Cardiac muscle cell (in vitro differentiated cells and primary cell): ENCODE measurements around the gene ADGRF5. TPM values are rescaled to one million over a fixed set of nuclear protein-coding genes. Genes with fewer than 3 reads are reported as not detected.

Experiments used
- DNase-seq, 2 donors: peaks; one replicate each; pipeline versions ENCODE4 v3.0.0 to v3.0.0-alpha.2; 2010 to 2017; ENCODE audit warnings: low read depth in 1 of 2, low spot score in 1 of 2
- H3K27ac ChIP-seq: fragments of 200-600 bp; sonication (generic); 2 replicates; pipeline ENCODE4 v1.5.1; 2016
- H3K27me3 ChIP-seq: fragments of 200-600 bp; sonication (generic); 2 replicates; pipeline ENCODE4 v1.6.0; 2016; ENCODE audit warnings: control low read depth
- H3K36me3 ChIP-seq: fragments of 200-600 bp; sonication (generic); 2 replicates; pipeline ENCODE4 v1.5.1; 2016; ENCODE audit warnings: control low read depth
- H3K4me1 ChIP-seq: fragments of 200-600 bp; sonication (generic); 2 replicates; pipeline ENCODE4 v1.8.1; 2017; ENCODE audit warnings: low read depth, mild to moderate bottlenecking, mixed run types
- H3K4me3 ChIP-seq: fragments of 200-600 bp; sonication (generic); 2 replicates; pipeline ENCODE4 v1.5.1; 2016; ENCODE audit warnings: mild to moderate bottlenecking
- H3K9me3 ChIP-seq: fragments of 200-600 bp; sonication (generic); 2 replicates; pipeline ENCODE4 v1.5.1; 2017; ENCODE audit warnings: low read depth, mild to moderate bottlenecking, control low read depth
- polyA plus RNA-seq: library from polyadenylated mRNA; unstranded; fragments of >200 nt; fragmentation: Nextera tagmentation; extraction: Ambion mirVana; gene quantifications from 2 replicates; pipeline ENCODE4 v1.2.1, GENCODE V29; 2016
- total RNA-seq: library from RNA; depleted of rRNA; stranded (reverse); fragments of >200 nt; gene quantifications from 2 replicates; pipeline ENCODE4 v1.2.3, GENCODE V29; 2016
- TF ChIP-seq, protein P1 (sequence below): IDR thresholded peaks from 2 replicates; pipeline ENCODE4 v1.5.1; 2012; ENCODE audit warnings: low read depth, mild to moderate bottlenecking, low read length

The ADGRF5 gene
- total and polyA plus RNA-seq, 2 experiments from 2014 or later: 0.12 TPM; not detected in 1

DNA sequence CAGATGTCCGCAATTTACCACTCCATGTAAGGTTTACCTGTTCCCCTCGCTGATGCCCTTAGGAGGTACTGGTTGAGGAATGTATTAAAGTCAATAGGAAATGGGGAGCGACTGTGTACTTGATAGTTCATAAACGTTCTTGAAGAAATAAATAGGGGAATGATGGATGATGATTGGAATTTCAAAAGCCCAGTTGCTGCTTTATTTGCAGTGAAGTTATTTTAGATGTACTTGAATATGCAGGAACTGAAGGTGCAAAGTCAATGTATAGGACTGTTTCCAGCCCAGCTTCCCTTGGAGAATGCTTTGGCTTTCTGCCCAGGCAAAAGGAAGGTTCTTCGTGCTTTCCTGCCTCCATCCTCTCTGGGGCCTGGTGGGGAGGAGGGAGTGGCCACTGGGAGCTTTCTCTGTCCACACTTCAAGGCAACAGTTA is 19.8 kb downstream of the ADGRF5 start:
- TF ChIP-seq, protein P1, sequence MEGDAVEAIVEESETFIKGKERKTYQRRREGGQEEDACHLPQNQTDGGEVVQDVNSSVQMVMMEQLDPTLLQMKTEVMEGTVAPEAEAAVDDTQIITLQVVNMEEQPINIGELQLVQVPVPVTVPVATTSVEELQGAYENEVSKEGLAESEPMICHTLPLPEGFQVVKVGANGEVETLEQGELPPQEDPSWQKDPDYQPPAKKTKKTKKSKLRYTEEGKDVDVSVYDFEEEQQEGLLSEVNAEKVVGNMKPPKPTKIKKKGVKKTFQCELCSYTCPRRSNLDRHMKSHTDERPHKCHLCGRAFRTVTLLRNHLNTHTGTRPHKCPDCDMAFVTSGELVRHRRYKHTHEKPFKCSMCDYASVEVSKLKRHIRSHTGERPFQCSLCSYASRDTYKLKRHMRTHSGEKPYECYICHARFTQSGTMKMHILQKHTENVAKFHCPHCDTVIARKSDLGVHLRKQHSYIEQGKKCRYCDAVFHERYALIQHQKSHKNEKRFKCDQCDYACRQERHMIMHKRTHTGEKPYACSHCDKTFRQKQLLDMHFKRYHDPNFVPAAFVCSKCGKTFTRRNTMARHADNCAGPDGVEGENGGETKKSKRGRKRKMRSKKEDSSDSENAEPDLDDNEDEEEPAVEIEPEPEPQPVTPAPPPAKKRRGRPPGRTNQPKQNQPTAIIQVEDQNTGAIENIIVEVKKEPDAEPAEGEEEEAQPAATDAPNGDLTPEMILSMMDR: no peak
- Histone ChIP-seq H3K27me3 (no peaks in the 10 kb centered on the region), H3K9me3 (no peaks in the 10 kb centered on the region), H3K36me3 (no peaks in the 10 kb centered on the region), H3K4me3 (no peak overlapping the region), H3K4me1 (no peaks in the 10 kb centered on the region), H3K27ac (no peak overlapping the region)
- DNase-seq: peak in 1 of 2 donors; percentile 56

DNA sequence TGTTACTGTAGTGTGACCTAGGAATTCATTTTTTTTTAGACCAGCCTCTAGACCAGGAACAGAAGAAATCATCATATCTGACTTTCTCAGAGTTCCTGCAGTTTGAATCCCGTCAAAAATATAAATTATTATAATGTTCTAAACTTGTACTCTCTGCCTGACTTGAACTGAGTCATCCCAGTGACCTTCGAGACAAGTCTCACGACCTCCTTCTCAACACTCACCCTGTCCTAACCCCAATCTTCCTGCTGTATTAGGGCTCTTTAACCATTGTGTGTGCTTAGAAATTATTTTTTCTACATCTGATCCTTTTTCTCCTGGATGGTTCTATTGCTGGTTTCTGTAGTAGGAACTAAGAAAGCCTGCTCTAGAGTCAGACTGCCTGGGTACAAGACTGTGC is 21.5 kb downstream of the ADGRF5 start:
- no peak for DNase-seq
- Histone ChIP-seq H3K4me1 (no peaks in the 10 kb centered on the region), H3K27me3 (no peaks in the 10 kb centered on the region), H3K27ac (no peak overlapping the region), H3K9me3 (no peaks in the 10 kb centered on the region), H3K4me3 (no peak overlapping the region), H3K36me3 (no peaks in the 10 kb centered on the region)
- TF ChIP-seq, protein P1: no peak

DNA sequence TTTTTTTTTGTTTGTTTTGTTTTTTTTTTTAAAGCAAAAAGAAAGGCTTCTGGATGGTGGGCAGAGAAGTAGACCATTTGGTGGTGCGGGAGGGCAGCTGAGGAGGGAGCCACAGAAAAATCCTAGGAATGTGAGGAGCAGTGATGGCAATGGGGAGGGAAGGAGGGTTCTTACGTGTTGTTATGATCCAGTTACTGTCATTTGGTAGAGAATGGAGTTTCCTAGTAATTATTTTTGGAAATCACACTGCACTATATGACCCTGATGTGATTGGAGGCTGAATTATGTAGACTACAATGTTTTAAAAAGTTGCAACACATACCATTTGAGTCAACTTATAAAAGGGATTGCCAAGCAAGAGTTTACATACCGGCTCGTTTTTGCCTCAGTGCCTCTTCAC is 22.1 kb downstream of the ADGRF5 start:
- no peaks in the 10 kb centered on the region for H3K9me3 ChIP-seq
- TF ChIP-seq, protein P1: no peak
- H3K4me1 ChIP-seq: no peaks in the 10 kb centered on the region
- no peak overlapping the region for H3K27ac ChIP-seq
- no peaks in the 10 kb centered on the region for H3K27me3 ChIP-seq
- no peaks in the 10 kb centered on the region for H3K36me3 ChIP-seq
- DNase-seq: peak in 1 of 2 donors; percentile 13
- H3K4me3 ChIP-seq: no peak overlapping the region

DNA sequence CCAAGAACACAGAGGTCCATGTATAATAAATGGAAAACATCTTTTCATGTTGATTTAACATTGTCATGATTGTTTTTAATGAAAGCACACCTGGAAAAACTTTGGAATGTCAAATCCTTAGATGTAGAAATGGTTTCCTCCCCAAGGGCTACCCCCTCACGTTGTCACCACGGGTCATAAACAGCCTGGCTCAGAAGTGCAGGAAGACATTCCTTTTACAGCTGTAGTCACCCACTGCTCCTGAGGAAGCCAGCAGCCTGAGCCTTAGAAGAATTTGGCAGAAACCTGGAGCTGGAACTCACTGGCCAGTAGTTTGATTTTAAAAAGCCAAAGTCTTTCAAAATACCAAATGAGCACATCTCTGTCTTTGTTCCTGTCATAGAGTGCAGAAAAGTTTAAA is 23.7 kb downstream of the ADGRF5 start:
- no peaks in the 10 kb centered on the region for H3K27me3 ChIP-seq
- H3K4me1 ChIP-seq: no peaks in the 10 kb centered on the region
- no peaks in the 10 kb centered on the region for H3K9me3 ChIP-seq
- no peak overlapping the region for H3K4me3 ChIP-seq
- no peak overlapping the region for H3K27ac ChIP-seq
- no peaks in the 10 kb centered on the region for H3K36me3 ChIP-seq
- TF ChIP-seq, protein P1: no peak
- no peak for DNase-seq

DNA sequence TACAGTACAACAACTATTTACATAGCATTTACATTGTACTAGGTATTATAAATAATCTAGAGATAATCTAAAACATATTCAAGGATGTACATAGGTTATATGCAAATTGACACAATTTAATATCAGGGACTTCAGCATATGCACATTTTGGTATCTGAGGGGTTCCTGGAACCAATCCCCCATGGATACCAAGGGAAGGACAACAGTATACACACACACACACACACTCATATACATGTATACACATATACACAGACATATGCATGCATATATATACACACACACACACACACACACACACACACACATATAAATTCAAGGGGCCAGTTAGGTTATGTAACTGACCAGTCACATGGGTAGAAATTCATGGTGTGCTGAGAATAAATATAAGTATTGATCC is 24.9 kb downstream of the ADGRF5 start:
- no peak for DNase-seq
- Histone ChIP-seq H3K27me3 (no peaks in the 10 kb centered on the region), H3K9me3 (no peaks in the 10 kb centered on the region), H3K4me3 (no peak overlapping the region), H3K36me3 (no peaks in the 10 kb centered on the region), H3K4me1 (no peaks in the 10 kb centered on the region), H3K27ac (no peak overlapping the region)
- TF ChIP-seq, protein P1: no peak

DNA sequence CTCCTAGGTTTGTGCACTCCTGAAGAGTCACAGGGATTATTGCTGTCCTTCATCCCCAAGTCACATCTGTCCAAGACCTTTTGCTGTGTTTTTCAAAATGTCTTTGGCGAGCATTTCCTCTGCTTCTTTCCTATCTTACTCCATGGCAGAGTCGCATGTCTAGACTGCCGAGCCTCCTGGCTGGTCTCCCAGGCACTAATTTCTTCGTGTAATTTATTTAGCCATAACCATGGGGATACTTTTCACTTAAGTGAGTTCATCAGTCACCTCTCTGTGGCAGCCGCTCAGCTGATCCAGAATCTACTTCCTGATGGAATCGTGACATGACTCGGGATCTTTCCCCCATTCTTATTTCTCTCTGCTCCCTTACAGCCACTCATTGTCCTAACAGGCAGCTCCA is 25.8 kb downstream of the ADGRF5 start:
- H3K27me3 ChIP-seq: no peaks in the 10 kb centered on the region
- DNase-seq: no peak
- H3K36me3 ChIP-seq: no peaks in the 10 kb centered on the region
- no peak overlapping the region for H3K27ac ChIP-seq
- H3K4me3 ChIP-seq: no peak overlapping the region
- TF ChIP-seq, protein P1: no peak
- no peaks in the 10 kb centered on the region for H3K9me3 ChIP-seq
- H3K4me1 ChIP-seq: no peaks in the 10 kb centered on the region
